GM20000 (cell line): ENCODE measurements around the gene OR10G3.
A peak's percentile ranks its signal among the peaks of the same experiment; 100 is the strongest.

Experiments used
- DNase-seq: peaks from one replicate; pipeline ENCODE4 v3.0.0; 2012; ENCODE audit warnings: low spot score
- TF ChIP-seq, protein P1 (sequence below): IDR thresholded peaks from 2 replicates; pipeline ENCODE4 v1.5.1; 2012; ENCODE audit warnings: mild to moderate bottlenecking, control low read depth; ENCODE audit errors: extremely low read depth, missing control alignments

OR10G3 gene

DNA sequence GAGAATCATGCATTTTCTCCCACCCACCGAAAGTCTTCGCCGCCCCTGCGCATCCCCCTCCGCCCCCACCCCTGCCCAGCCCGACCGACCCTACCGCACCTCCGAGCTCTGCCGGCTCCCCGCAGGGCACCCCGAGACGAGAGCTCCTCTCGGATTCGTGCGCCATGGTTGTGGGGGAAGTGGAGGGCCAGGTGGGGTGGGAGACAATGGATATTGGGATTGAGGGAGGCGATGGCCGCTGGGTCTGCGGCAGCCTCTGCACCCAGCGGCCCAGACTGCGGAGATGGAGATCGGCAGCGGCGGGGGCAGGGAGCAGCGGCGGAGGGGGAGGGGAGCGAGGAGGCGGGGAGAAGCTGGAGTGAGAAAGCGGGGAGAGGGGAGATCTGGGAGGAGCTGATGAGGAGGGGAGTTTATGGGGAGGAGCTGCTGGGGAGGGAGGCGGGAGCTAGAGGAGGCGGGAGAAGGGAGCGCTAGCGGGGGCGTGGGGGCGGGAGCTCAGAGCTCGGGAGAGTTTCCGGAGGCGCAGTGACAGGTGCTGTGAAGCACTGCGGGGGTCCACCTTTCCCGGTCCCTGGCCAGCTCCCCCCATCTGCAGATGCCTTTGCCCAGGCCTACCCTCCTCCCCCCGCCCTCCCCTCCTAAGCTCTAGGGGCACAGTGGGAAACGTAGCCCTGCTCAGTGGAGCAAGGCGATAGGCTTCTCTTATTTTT, 53.8 kb downstream of the OR10G3 start, which contains the start of gene SALL2:
TSS of gene SALL2 (minus strand) at position 385 of the 710 bp plus-strand sequence. CDS start at position 166, 219 bp downstream.
- TF ChIP-seq, protein P1, sequence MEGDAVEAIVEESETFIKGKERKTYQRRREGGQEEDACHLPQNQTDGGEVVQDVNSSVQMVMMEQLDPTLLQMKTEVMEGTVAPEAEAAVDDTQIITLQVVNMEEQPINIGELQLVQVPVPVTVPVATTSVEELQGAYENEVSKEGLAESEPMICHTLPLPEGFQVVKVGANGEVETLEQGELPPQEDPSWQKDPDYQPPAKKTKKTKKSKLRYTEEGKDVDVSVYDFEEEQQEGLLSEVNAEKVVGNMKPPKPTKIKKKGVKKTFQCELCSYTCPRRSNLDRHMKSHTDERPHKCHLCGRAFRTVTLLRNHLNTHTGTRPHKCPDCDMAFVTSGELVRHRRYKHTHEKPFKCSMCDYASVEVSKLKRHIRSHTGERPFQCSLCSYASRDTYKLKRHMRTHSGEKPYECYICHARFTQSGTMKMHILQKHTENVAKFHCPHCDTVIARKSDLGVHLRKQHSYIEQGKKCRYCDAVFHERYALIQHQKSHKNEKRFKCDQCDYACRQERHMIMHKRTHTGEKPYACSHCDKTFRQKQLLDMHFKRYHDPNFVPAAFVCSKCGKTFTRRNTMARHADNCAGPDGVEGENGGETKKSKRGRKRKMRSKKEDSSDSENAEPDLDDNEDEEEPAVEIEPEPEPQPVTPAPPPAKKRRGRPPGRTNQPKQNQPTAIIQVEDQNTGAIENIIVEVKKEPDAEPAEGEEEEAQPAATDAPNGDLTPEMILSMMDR, result no peak
- DNase-seq, result peak; percentile 78

DNA sequence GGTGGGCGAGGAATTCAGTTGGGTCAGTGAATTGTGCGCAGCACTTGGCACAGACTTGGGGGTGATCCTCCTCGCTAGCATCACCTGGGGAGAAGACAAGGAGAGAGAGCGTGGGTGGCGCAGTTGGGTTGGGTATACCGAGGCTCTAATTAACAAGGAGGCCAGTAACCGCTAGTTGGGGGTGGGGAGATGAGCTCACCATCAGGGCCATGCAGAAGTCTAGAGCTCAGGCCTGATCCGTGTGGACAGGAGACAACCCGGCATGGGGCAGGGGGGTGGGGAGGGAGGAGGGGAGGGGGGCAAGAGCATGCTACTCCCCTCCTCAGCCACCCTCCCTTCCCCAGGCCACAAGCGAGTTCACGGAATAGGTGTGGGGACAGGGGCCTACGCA, 54.3 kb downstream of the OR10G3 start:
- TF ChIP-seq, protein P1, result no peak
- no peak for DNase-seq

DNA sequence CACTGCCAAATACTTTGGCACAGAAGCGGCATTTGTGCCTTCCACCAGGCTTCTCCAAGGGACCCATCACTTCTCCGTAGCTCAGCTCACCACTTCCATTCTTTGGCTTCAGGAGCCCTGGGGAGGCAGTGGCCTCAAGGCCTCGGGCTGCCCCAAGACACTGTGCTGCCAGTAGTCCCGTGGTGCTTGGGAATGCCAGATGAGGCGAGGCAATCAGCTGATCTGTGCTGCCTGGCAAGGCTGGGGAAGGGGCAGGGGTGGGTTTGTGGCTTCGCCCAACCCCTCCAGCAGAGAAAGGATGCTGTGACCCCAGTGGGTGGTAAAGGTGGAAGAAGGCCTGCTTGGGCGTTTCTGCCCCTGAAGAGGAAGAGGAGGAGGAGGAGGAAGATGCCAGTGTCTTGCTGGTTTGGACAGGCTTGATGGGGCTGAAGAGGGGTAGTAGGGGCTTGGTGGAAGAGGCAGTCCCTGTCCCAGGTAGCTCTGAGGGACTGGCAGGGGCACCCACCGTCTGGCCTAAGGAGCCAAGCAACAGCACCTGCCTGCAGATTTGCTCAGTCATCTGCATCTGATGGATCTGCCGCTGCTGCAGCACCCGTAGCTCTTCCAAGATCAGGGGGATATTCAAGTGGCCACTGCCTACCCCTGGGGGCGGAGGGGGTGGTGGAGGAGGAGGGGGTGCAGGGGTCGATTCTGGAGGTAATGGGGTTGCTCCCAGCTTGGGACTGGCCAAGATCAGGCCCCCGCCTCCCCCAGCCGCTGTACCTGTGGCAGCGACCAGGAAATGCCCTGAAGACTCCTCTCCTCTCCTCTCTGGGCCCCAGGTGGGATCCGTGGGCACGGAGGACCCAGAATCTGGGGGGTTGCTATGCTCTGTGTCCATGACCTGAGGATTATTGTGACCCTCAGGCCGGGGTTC, 55.0 kb downstream of the OR10G3 start:
- no peak for DNase-seq
- TF ChIP-seq, protein P1, result no peak

DNA sequence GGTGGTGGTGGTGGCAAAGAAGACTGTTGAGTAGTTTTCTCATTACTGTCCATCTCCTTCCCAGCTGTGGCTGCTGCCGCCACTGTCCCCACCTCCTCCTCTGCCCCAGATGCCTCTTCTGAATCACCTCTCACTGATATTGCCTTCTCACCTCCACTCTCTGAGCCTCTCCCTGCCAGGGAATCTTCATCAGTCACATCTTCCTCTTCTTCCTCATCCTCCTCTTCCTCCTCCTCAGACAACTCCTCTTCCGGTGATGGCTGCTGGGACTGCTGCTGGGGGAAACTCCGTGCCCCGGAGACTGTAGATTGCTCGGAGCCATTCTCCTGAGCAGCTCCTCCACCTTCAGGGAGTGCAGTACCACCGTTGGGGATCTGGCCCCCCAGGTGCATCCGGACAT, 56.7 kb downstream of the OR10G3 start:
- DNase-seq, result no peak
- TF ChIP-seq, protein P1, result no peak

DNA sequence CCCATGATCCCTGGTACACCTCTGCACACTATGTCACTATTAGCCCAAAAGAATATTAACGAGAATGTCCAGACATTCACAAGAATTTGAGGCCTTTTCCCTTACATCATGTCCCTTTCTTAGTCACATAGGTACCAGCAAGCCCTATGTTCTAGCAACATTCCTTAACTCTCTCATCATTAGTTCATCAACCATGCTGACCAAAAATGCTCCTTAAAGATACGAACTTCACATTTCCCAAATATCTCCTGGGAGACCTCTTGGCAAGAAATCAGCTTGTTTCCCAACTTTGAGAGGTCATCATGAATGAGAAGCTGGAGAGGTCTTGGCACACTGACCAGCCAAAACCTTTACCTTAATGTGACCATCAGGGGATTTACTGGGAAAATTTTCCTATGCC, 58.4 kb downstream of the OR10G3 start:
- TF ChIP-seq, protein P1, result no peak
- DNase-seq, result no peak

DNA sequence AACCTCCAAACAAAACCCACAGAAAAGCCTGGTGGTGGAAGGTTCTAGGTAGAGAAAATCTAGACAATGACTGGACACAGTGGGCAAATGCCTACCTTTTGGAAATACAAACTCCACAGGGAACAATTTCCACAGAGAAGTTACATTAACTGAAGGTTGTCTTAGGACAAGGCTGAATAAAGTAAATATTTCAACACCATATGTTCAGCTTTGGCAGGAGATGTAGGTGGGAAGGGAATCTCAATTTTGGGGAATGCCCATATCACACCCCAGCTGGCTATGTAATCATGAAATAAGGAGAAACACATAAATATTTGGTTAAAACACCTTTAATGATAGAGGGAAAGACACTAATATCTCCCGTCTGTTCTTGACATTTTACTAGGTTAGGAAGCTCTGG, 59.1 kb downstream of the OR10G3 start:
- TF ChIP-seq, protein P1, result no peak
- DNase-seq, result no peak

DNA sequence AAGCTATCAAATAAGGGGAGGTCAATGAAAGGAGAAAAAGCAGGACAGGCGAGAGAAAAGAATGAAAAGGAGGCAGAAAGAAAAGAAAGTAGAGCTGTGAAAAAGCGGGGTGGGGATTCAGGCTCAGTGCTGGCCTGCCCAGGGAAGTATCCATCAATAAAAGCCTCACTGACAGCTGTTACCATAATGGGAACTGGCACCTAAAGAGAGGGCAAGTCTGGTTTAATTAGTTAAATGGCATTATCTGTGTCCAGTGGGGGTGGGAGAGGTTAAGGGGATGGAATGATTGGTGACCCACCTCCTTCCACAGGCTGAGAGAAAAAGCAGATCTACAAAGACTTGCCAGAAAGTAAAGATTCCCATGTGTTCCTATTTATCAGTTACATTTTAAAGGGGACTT, 61.2 kb downstream of the OR10G3 start:
- DNase-seq, result no peak
- TF ChIP-seq, protein P1, result no peak
